HCT116 (cell line): ENCODE data around the gene NINJ1. TPM values are rescaled to one million over a fixed set of nuclear protein-coding genes. Genes with fewer than 3 reads are reported as not detected.

Source experiments
- ATAC-seq: fragments of 200-7000 bp; cut with Tn5 transposase; 2 replicates; pipeline ENCODE4 v1.9.1; 2020; ENCODE audit warnings: mild to moderate bottlenecking, moderate library complexity
- BruUV-seq: library from RNA; stranded (reverse); fragments of 400-500 nt; replicated peaks from 2 replicates; lab custom pipeline; 2021; lab: Mats Ljungman, UMichigan
- CTCF ChIA-PET: fragments of 300-600 bp; sonication (Branson Sonifier 250); formaldehyde crosslinking; loops from one replicate; lab custom pipeline; 2021; ENCODE audit warnings: antibody characterized with exemption; lab: Charles Lee
- POLR2A ChIA-PET: fragments of 300-600, 350-600 bp; sonication (Branson Sonifier 250); formaldehyde crosslinking; loops from one replicate; lab custom pipeline; 2021; ENCODE audit warnings: antibody characterized with exemption; lab: Charles Lee
- RAD21 ChIA-PET, 2 experiments: fragments of 300-600 bp; sonication (Branson Sonifier 250); formaldehyde crosslinking; loops; one replicate each; lab custom pipeline; 2023; ENCODE audit warnings: low total read pairs in 2 of 2; ENCODE audit not compliant: uncharacterized antibody in 2 of 2, unreplicated experiment in 2 of 2, low non-redundant PET in 1 of 2; lab: Charles Lee
- DNase-seq: peaks from one replicate; pipeline ENCODE4 v3.0.0-alpha.2; 2010; ENCODE audit warnings: low read depth, low spot score
- H2AFZ ChIP-seq: fragments of 200-600 bp; shearing (Covaris generic), sonication (generic); 2 replicates; pipeline ENCODE4 v1.6.1; 2017; ENCODE audit warnings: low read depth, mixed run types, mixed read lengths, antibody characterized with exemption, low read length; ENCODE audit not compliant: poor library complexity, severe bottlenecking
- H3K27ac ChIP-seq: 2 replicates; pipeline ENCODE4 v1.5.1; 2012; ENCODE audit warnings: low read depth, low read length
- H3K27me3 ChIP-seq: fragments of 200-600 bp; sonication (generic); 2 replicates; pipeline ENCODE4 v1.6.1; 2016; ENCODE audit warnings: mixed run types, low read length, mixed read lengths; ENCODE audit not compliant: insufficient read depth
- H3K36me3 ChIP-seq, 2 experiments: fragments of 200-500 bp in 1 of 2; fragments of 200-600 bp in 1 of 2; sonication (Bioruptor generic) in 1 of 2; sonication (generic) in 1 of 2; 2 replicates each; pipeline versions ENCODE4 v1.5.1 to v1.6.1; 2014 to 2016; ENCODE audit warnings: low read length in 2 of 2, inconsistent platforms in 1 of 2, mixed read lengths in 1 of 2, mixed run types in 1 of 2; ENCODE audit not compliant: insufficient read depth in 2 of 2, control insufficient read depth in 1 of 2
- H3K4me1 ChIP-seq, 2 experiments: fragments of 200-600 bp in 1 of 2; sonication (generic) in 1 of 2; 2 replicates each; pipeline versions ENCODE4 v1.5.1 to v1.6.1; 2012 to 2017; ENCODE audit warnings: low read length in 2 of 2, inconsistent platforms in 1 of 2, mild to moderate bottlenecking in 1 of 2, mixed read lengths in 1 of 2, mixed run types in 1 of 2, moderate library complexity in 1 of 2; ENCODE audit not compliant: insufficient read depth in 2 of 2, control insufficient read depth in 1 of 2
- H3K4me2 ChIP-seq: fragments of 200-600 bp; sonication (generic); 2 replicates; pipeline ENCODE4 v1.6.1; 2017; ENCODE audit warnings: mixed run types, low read length, mixed read lengths
- H3K4me3 ChIP-seq, 2 experiments: fragments of 200-600 bp in 1 of 2; sonication (generic) in 1 of 2; replicated peaks in 1 of 2; 2 replicates each; pipeline ENCODE4 v1.5.1; 2011 to 2016; ENCODE audit warnings: low read length in 2 of 2, control low read depth in 1 of 2, low read depth in 1 of 2, mild to moderate bottlenecking in 1 of 2, mixed read lengths in 1 of 2, mixed run types in 1 of 2
- H3K79me2 ChIP-seq: fragments of 200-600 bp; sonication (generic); 2 replicates; pipeline ENCODE4 v1.6.1; 2017; ENCODE audit warnings: mild to moderate bottlenecking, mixed run types, low read length, moderate library complexity, mixed read lengths; ENCODE audit not compliant: insufficient read depth
- H3K9ac ChIP-seq: fragments of 200-600 bp; sonication (generic); 2 replicates; pipeline ENCODE4 v1.6.1; 2016; ENCODE audit warnings: low read length, mixed read lengths
- H3K9me2 ChIP-seq: fragments of 200-600 bp; sonication (generic), shearing (Covaris generic); 2 replicates; pipeline ENCODE4 v1.6.1; 2017; ENCODE audit warnings: mixed run types, mild to moderate bottlenecking, moderate library complexity; ENCODE audit not compliant: insufficient read depth
- H3K9me3 ChIP-seq, 2 experiments: fragments of 200-500 bp in 1 of 2; fragments of 200-600 bp in 1 of 2; sonication (Bioruptor generic) in 1 of 2; sonication (generic) in 1 of 2; 2 replicates each; pipeline ENCODE4 v1.6.1; 2014 to 2017; ENCODE audit warnings: low read length in 2 of 2, mixed read lengths in 2 of 2, inconsistent platforms in 1 of 2, low read depth in 1 of 2, mild to moderate bottlenecking in 1 of 2, mixed run types in 1 of 2, moderate library complexity in 1 of 2; ENCODE audit not compliant: control insufficient read depth in 1 of 2, insufficient read depth in 1 of 2
- H4K20me1 ChIP-seq: fragments of 200-600 bp; sonication (generic), shearing (Covaris generic); 2 replicates; pipeline ENCODE4 v1.6.1; 2017; ENCODE audit warnings: mixed run types, mild to moderate bottlenecking, moderate library complexity; ENCODE audit not compliant: insufficient read depth
- CBX3 ChIP-seq: IDR thresholded peaks from 2 replicates; pipeline ENCODE4 v1.6.1; 2012; ENCODE audit warnings: low read depth
- EGR1 ChIP-seq: IDR thresholded peaks from 2 replicates; pipeline ENCODE4 v1.6.1; 2012; ENCODE audit warnings: low read depth
- ELF1 ChIP-seq: IDR thresholded peaks from 2 replicates; pipeline ENCODE4 v1.6.1; 2012; ENCODE audit warnings: low read depth, borderline replicate concordance
- EZH2 ChIP-seq: fragments of 200-600 bp; sonication (generic); IDR thresholded peaks from 2 replicates; pipeline ENCODE4 v1.6.1; 2017; ENCODE audit warnings: antibody characterized with exemption, mixed run types
- JUND ChIP-seq: IDR thresholded peaks from 2 replicates; pipeline ENCODE4 v1.6.1; 2012
- POLR2A ChIP-seq: IDR thresholded peaks from 2 replicates; pipeline ENCODE4 v1.7.0; 2011; ENCODE audit warnings: borderline replicate concordance; ENCODE audit not compliant: insufficient read depth, insufficient read length; ENCODE audit errors: extremely low read depth
- SIN3A ChIP-seq: IDR thresholded peaks from 2 replicates; pipeline ENCODE4 v1.6.1; 2012; ENCODE audit warnings: low read depth
- SP1 ChIP-seq: IDR thresholded peaks from 2 replicates; pipeline ENCODE4 v1.6.1; 2012; ENCODE audit warnings: low read depth
- YY1 ChIP-seq: IDR thresholded peaks from 2 replicates; pipeline ENCODE4 v1.6.1; 2011; ENCODE audit warnings: low read length, low read depth, moderate library complexity, mild to moderate bottlenecking; ENCODE audit not compliant: insufficient replicate concordance; ENCODE audit errors: extremely low read depth
- ZNF274 ChIP-seq: fragments of 200-500 bp; sonication (Bioruptor generic); IDR thresholded peaks from 2 replicates; pipeline ENCODE4 v1.6.1; 2014; ENCODE audit warnings: mild to moderate bottlenecking, low read depth, low read length, inconsistent platforms
- intact Hi-C: fragments of 100-400 bp; cut with micrococcal nuclease; formaldehyde crosslinking; loops from 2 replicates; pipeline ENCODE4 v1.10.0; 2022
- total RNA-seq: library from RNA; stranded (reverse); gene quantifications from one replicate; pipeline ENCODE4 v1.2.1, GENCODE V29; 2021; ENCODE audit not compliant: unreplicated experiment
- TF ChIP-seq, protein P1 (sequence below): IDR thresholded peaks from 2 replicates; pipeline ENCODE4 v1.6.1; 2012

NINJ1 gene
- total RNA-seq, 1 experiment from 2014 or later = 34.4 TPM

DNA sequence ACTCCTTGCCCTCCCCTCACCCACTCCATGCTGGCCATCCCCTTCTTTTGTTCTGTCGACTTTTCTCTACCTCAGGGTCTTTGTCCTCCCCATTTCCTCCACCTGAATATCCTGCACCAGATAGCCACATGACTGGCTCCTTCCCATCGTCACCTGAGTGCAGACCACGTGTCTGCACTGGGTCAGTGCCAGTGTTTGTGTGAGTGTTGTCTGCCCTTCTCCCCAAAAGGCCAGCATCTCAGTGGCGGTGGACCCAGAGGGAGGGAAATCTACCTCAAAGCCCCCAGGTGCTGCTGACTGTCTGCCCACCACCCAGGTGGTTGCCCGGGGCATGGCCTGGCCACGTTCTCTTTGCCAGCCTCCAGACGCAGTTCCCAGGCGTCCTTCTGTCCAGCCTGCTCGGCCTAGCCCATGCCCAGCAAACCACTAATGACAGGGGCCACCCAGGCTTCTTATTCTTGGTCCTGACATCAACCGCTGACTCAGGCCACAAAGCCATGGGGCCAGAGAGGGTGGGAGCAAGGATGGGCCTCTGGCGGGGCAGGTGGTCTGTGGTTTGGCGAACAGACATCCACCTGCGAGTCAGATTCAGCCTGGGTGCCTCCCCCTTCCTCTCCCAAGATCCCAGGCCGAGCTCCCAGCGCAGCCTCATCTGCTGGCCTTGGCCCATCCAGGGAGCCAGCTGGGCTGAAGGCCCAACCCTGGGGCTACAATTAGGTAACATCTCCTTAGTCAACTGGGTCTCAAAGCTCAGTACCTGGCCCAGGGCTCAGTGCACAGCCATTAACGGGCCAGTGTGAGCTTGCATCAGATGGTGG, 5.5 kb upstream of the NINJ1 start:
- POLR2A ChIA-PET = no interaction called here
- DNase-seq (no peak), ATAC-seq (no peak)
- H3K4me3 ChIP-seq = no peak overlapping the region
- H3K4me1 ChIP-seq = peaks cover 12 to 18% of the 10 kb centered on the region in 2 experiments
- no TSS peak for BruUV-seq
- H3K9ac ChIP-seq = no peak overlapping the region
- H3K9me2 ChIP-seq = no peaks in the 10 kb centered on the region
- intact Hi-C loops = no loop called here
- no peaks in the 10 kb centered on the region for H3K36me3 ChIP-seq
- H4K20me1 ChIP-seq = no peaks in the 10 kb centered on the region
- H3K79me2 ChIP-seq = no peaks in the 10 kb centered on the region
- RAD21 ChIA-PET = no interaction called here
- H3K27me3 ChIP-seq = no peaks in the 10 kb centered on the region
- no peak overlapping the region for H3K27ac ChIP-seq
- TF ChIP-seq JUND = no peak
- no peak for TF ChIP-seq EZH2
- no peak for TF ChIP-seq CBX3
- TF ChIP-seq SP1 = no peak
- TF ChIP-seq YY1 = no peak
- no peak for TF ChIP-seq EGR1
- no peak for TF ChIP-seq SIN3A
- no peak for TF ChIP-seq ZNF274
- TF ChIP-seq, protein P1, sequence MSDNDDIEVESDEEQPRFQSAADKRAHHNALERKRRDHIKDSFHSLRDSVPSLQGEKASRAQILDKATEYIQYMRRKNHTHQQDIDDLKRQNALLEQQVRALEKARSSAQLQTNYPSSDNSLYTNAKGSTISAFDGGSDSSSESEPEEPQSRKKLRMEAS = no peak
- TF ChIP-seq ELF1 = no peak
- no peak for TF ChIP-seq POLR2A
- H3K4me2 ChIP-seq = no peak overlapping the region
- H2AFZ ChIP-seq = no peak overlapping the region
- H3K9me3 ChIP-seq = no peaks in the 10 kb centered on the region
- CTCF ChIA-PET = interaction anchor here (4.0 kb wide), 1 partner anchor 15 kb away, joined by 18 read pairs; no protein-coding TSS in a partner anchor
